GM19043 (cell line): Measurements from ENCODE around the gene RFX3.
A peak's percentile ranks its signal among the peaks of the same experiment; 100 is the strongest.

Experiments used
- ATAC-seq: cut with Tn5 transposase; IDR thresholded peaks from one replicate; pipeline ENCODE4 v1.9.1; 2021; ENCODE audit warnings: low read depth; ENCODE audit not compliant: unreplicated experiment

RFX3 gene

DNA sequence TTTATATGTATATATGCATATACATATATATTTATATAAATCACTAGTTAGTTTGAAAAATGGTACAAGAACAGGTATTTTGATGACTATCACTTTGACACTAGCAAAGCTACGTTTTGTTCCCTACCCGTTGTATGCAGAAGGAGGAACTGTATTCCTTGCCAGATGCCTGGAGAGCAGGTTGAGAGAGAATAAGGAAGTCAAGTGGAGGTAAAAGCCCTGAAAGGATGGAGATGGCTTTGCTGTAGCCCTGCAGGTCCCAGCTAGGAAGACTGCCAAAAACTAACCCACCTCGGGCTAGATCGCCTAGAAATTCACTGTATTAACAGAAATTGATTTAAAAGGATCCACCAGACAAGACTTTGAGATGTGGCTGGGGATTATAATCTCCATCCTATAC is 229.3 kb downstream of the RFX3 start:
- no peak for ATAC-seq

DNA sequence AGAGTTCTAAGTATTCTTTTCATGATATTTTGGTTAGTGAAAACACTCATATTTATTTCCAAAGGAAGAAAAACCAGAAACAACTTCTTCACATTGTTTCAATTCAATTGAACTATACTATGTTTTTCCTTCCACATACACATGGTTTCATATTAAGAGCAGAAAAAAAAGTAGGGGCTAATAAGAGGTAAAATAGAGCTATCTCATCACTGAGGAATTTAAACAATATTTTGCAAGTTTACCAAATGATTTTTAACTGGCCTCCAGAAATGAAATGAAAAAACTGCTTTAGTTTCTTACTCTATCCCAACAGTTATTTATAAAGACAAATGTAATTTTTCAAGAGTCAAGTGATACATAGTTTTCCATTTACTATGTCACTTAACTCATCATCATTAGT is 233.5 kb downstream of the RFX3 start:
- no peak for ATAC-seq

DNA sequence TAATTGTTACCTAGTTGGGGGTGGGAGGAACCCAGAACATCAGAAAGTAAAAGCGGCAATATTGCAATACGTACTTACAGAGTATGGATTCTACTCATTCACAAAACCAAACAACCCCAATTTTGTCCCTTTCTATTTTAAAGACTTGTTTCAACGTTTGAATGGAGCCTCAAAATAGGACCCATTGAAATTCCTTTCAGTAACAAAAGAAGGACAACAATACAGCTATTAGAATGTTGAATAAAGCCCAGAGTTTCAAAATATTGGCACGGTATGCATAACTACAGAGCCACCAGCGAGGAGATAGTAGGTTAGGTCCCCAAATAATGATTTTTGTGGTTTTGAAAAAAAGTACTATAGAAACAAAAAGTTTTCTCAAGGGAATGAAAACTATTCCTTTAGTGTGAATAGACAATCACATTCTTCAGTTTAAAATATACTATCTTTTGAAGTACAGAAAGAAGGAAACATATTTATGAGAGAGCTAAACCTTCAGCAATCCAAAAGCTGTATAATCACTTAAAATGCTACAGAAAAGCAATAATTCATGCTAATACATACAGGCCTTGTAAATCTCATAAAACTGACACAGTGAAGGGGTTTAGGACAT is 235.5 kb downstream of the RFX3 start:
- no peak for ATAC-seq

DNA sequence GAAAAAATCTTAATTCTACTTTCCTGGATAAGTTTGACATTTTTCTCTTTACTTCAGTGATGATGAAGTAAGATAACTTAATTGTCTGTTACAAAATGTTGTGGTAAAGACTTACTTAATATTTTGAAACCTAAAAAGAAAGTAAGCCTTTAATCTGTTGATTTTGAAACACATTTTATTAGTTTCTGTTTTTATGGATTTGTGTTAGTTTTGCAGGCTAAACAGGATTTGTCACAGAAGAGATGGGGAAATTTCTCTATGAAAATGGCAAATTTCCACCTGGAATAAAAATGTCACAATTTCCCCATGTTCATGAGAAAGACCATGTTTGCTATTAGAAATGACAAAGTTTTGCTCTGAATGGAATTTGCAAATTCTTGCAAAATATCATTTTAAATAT is 237.1 kb downstream of the RFX3 start:
- ATAC-seq = no peak

DNA sequence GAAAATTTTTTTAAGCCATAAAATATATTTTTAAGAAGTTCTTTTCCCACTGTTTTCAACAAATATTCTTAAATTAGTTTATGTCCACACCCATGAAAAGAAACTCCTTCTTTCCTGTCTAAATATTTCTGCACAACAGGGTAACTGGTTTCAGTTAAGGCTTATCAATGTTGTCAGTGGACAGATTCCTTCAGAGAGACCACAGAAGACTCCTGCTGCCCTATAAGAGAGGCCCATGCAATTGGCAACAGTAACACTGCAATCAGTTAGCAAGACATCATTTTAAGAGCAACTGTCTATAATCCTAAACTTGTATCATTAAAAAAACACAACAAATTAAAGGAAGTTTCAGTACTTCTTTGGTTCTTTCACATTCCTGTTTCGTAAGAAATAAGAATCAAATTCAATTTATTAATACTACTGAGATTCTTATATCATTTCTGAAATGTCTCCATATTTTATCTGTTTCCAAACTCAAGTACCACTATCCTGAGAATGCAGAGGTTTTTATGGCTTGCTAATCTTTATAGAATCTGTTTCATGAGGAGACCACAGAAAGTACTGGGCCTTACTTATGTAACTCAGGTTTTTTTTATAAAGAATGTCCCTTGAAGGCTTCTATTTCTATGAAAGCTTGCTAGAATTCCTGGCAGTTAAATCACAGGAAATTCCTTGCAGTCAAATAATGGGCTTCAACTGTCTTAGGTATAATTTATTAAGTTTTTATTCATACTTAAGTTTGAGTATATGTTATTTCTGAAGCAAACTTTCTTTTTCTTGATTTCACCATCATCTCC is 240.2 kb downstream of the RFX3 start:
- no peak for ATAC-seq

DNA sequence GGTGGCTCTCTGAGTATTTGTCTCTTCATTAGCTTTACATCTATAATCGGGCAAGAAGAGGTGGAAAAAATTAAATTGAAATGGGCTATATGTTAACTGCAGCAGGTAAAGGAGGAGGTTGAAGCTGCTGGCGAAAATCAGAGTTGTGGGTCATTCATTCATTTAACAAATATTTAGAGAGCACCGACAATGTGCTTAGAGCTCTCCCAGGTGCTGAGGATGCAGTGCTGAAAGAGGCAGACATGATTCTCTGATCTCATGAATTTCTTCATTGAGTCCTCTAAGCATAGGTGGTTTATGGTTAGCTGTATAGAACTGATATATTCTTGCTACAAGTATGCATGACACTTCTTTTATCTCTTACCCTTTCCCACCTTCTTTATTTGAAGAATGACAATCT is 243.4 kb downstream of the RFX3 start:
- no peak for ATAC-seq

DNA sequence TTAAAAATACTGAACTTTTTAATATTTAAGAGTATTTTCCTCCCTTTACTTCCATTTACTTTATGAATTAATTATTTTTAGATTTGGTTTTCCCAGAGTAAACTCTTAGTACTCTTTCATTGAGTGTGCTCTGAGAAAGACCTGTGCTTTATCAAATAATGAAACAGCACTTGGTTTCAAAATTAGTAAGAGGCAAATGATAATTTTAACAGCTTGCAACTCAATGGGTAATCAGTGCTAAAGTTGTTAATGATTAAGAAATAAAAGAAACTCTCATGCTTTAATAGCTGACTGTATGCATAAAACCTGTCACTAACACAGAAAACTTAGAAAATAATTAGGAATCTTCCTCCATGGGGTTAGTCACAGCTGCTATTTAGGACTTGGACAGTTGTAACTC is 244.4 kb downstream of the RFX3 start:
- peak; percentile 54 for ATAC-seq

DNA sequence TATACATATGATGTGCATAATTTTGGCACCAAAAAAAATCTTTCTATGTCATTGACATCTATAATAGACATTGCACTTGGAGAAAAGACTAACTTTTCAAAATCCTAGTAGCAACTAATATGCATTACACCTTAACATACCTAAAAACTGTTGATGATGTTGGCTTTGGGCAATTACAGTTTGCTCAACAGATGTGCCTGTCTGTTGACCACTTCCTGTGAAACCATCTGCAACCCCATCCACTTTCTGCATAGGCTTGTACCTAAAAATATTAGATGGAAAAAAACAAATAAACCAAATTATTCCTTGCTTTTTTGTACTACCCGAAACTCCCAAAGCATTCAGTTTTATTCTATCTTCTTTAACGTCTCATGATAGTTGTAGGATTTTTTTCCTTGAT is 248.6 kb downstream of the RFX3 start:
- ATAC-seq = peak; percentile 68

DNA sequence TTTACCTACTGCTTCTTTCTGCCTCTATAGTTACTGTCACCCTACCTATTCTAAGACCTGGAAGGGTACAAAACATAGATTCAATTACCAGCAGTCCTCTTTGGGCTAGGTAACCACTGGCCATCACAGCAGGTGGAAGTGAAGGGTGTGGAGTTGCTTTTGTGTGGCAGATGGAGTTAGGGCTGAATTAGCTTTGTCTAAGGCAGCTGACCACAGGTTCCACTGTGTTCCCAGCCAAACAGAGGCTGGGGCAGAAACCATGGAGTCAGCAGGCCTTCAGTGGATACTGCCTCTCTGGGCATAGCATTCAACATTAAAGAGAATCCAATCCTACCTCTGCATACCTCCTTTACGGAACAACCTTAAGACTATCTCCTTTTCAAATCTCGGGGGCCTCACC is 254.2 kb downstream of the RFX3 start:
- no peak for ATAC-seq

DNA sequence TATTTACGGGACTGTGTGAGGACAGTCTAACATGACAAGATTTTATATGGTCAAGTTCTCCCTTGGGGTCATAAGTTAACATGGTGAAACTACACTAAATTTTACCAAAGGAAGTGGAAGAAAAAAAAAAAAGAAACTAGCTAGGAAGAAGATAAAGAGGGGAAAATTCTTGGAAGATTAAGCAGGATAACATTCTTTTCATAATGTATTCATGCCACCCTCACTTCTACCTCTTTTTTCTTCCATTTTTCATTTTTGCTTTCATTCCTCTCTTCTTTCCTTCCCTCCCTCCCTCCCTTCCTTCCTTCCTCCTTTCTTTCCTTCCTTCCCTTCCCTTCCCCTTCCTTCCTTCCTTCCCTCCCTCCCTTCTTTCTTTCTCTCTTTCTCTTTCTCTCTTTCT is 254.6 kb downstream of the RFX3 start:
- ATAC-seq = no peak

DNA sequence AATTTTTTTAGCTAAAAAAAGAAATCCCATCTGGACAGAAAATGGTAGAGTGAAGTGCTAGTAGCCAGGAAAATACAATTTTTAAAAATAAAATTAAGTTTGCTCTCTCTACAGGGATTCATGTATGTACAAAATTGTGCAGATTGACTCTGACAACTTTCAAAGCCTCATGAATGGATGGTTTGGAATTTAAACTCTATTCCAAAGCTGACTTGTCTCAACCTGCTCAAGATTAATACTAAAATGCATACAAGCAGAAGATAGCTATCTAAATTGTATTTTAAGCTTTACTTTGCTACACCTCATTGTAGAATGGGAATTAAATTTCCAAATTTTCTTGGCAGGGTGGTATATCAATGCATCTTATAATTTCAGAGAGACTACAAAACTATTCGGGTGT is 257.6 kb downstream of the RFX3 start:
- no peak for ATAC-seq

DNA sequence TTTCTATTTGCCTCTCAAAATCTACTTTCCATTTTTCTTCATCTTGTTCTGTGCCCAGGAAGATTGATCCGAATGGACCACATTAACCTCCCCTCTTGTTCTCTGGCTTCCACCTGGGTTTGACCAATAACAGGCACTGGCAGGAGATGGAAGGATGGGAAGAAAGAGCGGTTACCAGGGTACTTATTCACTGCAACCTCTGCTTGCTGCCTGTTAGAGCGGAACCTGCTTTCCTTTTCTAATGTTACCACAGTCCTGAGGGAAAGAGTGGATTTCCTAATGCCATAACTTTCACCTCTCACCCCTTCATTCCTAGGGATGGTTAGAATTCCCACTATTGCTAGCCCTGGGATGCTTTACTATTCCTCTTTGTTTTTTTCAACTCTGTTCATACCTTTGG is 262.1 kb downstream of the RFX3 start:
- no peak for ATAC-seq

DNA sequence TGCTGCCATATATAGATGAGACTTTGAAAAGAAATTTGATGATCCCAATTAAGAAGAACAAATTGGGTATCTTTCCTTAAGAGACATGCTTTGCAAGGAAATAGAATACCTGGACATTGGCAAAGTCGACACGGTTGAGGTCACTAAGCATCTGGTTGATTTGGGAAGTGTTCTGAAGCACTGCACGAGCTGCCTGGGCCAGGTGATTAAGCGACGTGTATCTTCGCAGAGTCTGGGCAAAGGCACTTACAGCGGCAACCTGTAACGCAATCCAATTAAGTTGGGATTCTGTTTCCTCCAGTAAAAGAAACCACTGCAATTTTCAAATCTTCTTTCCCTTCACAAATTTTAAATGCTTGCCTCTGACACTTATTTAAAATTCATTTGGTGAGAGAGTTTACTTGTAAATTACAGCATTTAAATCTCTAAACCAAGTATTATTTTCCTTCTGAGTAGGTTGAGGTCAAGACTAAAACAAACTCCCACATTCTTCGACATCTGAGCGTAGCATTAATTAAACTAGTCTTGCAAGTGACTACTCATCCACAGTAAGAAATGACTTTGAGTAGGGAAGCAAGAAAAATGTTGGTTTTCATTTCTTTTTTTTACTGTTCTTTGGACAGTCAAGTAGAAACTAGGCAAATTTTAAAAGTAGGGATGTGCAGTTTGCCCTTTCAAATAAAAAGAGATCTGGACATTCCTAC is 262.8 kb downstream of the RFX3 start:
- no peak for ATAC-seq

DNA sequence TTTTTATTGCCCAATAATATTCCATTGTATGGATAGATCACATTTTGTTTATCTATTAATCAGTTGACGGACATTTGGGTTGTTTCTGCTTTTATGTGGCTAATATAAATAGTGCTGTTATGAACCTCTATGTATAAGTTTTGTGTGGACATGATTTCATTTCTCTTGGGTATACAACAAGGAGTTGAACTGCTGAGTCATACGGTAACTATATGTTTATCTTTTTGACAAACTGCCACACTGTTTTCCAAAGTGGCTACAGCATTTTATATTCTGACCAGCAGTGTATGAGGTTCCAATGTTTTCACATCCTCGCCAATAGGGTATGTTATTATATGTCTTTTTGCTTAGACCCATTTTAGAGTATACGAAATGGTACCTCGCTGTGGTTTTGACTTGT is 264.3 kb downstream of the RFX3 start:
- no peak for ATAC-seq

DNA sequence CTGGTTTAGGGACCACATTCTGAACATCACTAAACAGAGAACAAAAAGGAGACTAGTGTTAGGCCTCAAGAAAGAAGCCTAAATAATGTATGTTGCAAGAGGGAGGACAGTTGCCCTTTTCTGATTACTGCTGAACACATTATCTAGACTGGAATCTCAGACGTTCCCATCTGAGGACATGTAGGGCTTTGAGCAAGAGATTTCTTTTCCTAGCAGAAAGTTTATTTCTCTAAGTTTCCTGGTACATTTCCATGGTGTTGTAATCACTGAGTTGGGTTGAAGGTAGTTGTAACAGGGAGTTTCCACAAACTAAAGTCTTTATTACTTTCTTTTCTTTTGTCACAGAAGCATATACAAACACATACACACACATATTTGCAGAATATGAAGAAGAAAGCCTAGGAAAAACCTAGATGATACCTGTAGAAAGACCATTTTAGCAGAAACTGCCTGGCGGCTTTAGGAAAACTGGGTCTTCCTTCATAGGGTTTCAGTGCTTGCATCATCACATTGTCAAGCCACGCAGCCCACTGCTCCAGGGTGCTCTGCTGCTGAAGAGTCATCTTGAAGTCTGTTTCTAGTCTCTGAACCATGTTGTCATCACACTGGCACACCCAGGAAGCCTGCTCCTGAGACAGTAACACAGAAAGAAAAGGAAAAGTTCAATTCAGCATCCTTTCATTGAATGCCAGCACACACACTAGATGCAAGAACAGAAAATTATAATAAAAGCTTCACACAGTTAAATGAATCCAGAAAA is 269.1 kb downstream of the RFX3 start:
- ATAC-seq = no peak

DNA sequence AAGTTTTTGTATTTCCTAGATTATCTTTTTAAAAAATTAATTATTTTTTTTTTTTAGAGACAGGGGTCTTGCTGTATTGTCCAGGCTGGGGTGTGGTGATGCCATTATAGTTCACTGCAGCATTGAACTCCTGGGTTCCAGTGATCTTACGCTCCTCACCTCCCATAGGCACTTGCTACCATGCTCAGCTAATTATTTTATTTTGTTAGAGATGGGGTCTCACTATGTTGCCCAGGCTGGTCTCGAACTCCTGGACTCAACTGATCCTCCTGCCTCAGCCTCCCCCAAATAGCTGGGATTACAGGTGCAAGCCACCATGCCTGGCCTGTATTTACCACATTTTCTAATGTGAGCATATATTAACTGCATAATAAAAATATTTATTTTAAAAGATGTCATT is 274.5 kb downstream of the RFX3 start:
- no peak for ATAC-seq

DNA sequence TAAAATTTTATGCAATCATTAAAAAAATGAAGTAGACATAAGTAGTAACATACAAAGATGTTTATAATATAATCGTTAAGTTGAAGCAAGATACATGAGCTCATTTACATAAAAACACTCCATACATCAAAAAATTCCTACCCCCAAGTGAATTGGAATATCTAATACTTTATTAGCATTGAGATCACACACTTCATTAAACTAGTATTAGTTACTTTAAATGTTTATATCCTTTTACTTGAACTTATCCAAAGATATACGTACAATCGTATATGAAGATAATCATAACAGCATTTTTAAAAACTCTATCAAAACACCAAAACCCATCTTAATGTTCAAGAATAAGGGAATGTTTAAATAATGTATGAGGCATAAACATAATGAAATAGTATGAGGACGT is 275.1 kb downstream of the RFX3 start:
- no peak for ATAC-seq

DNA sequence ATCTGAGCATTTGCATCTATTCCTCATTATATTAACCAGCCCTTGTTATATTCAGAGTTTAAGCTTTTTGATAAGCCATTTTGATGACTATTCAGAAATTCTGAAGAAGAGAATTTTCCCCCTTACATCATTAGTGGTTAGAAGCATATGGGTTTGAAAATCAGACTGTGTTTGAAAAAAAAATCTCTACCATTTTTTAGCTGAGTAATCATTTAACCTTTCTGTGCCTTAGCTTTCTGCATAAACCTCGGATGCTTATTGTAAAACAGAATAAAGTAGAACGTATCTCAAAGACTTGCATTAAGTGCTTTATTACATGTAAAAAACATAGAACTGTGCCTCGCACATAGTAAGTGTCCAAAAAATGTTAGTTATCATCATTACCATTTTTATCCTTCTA is 278.6 kb downstream of the RFX3 start:
- no peak for ATAC-seq

DNA sequence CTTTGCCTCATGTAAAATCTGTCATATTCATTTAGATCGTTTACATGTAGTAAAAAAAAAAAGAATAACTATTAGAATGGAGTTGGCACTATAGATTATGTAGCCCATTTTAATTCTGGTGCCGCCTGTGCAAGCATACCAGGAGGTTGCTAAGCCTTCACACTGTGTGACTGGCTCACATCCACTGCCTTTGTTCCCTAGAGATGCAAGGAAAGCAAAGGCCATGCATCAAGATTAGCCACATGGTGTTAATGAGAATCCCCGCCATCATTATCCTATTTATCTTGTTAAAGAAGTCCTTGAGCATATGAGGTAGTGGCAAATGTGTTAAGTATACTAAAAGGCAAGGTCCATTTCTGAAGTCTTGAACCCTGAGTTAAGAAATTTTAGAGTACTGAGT is 279.6 kb downstream of the RFX3 start:
- no peak for ATAC-seq

DNA sequence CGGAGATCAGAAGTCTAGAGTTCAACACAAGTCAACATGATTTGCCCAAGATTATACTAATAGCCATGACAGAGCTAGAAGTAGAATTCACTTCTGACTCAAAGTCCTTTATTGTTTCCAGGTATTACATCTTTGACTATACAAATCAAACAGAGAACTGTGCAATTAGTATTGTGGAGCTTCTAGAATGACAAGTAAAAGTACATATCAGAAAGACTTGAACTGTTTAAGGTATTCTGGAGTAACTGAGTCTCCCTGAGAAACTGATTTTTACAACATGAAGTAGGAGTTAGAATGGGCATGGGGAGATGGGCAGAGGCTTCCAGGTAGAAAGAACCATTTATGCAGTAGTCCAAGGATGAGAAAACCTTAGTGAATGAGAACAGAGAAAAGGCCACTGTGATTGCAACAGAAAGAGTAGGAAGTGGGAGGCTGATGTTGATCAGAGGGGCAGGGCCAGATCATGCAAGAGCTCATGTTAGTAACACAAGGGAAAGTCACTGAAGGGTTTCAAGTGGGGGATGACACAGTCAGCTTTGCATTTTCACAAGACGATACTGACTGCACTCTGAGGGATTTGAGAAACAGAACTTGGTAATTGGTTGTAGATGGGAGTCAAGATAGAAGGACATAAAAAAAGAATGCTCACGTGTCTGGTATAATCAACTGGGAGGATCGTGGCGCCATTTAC is 280.7 kb downstream of the RFX3 start:
- peak; percentile 57 for ATAC-seq

DNA sequence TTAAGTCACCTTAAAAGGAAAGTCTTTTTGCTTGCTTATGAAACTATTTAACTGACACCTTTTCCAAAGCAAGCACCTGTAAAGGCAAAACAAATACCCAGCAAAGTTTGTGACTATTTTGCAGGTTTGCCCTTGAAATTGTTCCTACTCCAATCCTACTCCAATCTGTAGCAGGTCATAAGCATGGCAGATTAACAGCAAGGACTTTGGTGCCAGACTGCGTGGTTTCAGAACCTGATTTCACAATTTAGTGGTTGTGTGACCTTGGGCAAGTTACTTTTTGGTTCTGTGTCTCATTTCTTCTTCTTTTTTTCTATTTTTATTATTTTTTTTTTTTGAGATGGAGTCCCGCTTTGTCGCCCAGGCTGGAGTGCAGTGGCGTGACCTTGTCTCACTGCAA is 282.1 kb downstream of the RFX3 start:
- no peak for ATAC-seq
